Measurements from ENCODE around the gene SACM1L.

Gene SACM1L

GRCh38 chr3:45688882-45689786 is at the start of gene SACM1L (continued):
- TF ChIP-seq, protein P1, sequence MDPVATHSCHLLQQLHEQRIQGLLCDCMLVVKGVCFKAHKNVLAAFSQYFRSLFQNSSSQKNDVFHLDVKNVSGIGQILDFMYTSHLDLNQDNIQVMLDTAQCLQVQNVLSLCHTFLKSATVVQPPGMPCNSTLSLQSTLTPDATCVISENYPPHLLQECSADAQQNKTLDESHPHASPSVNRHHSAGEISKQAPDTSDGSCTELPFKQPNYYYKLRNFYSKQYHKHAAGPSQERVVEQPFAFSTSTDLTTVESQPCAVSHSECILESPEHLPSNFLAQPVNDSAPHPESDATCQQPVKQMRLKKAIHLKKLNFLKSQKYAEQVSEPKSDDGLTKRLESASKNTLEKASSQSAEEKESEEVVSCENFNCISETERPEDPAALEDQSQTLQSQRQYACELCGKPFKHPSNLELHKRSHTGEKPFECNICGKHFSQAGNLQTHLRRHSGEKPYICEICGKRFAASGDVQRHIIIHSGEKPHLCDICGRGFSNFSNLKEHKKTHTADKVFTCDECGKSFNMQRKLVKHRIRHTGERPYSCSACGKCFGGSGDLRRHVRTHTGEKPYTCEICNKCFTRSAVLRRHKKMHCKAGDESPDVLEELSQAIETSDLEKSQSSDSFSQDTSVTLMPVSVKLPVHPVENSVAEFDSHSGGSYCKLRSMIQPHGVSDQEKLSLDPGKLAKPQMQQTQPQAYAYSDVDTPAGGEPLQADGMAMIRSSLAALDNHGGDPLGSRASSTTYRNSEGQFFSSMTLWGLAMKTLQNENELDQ (tag by site-specific recombination; IDR thresholded peaks at IDR 0.05; ENCODE audit: low read depth), result no peak
- TF ChIP-seq, protein P2, sequence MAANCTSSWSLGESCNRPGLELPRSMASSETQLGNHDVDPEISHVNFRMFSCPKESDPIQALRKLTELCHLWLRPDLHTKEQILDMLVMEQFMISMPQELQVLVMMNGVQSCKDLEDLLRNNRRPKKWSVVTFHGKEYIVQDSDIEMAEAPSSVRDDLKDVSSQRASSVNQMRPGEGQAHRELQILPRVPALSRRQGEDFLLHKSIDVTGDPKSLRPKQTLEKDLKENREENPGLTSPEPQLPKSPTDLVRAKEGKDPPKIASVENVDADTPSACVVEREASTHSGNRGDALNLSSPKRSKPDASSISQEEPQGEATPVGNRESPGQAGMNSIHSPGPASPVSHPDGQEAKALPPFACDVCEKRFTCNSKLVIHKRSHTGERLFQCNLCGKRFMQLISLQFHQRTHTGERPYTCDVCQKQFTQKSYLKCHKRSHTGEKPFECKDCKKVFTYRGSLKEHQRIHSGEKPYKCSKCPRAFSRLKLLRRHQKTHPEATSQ (tag by site-specific recombination; IDR thresholded peaks at IDR 0.05), result no peak
- no peak for TF ChIP-seq SCRT2 (tag by site-specific recombination; IDR thresholded peaks at IDR 0.05)
- TF ChIP-seq, protein P3, sequence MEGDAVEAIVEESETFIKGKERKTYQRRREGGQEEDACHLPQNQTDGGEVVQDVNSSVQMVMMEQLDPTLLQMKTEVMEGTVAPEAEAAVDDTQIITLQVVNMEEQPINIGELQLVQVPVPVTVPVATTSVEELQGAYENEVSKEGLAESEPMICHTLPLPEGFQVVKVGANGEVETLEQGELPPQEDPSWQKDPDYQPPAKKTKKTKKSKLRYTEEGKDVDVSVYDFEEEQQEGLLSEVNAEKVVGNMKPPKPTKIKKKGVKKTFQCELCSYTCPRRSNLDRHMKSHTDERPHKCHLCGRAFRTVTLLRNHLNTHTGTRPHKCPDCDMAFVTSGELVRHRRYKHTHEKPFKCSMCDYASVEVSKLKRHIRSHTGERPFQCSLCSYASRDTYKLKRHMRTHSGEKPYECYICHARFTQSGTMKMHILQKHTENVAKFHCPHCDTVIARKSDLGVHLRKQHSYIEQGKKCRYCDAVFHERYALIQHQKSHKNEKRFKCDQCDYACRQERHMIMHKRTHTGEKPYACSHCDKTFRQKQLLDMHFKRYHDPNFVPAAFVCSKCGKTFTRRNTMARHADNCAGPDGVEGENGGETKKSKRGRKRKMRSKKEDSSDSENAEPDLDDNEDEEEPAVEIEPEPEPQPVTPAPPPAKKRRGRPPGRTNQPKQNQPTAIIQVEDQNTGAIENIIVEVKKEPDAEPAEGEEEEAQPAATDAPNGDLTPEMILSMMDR (tag by site-specific recombination; IDR thresholded peaks at IDR 0.05), result no peak
- TF ChIP-seq ZNF146 (tag by site-specific recombination; IDR thresholded peaks at IDR 0.05), result peak; percentile 33; the same call in 1 of the 2 replicates
- 0 out of 2 replicates have a peak, but pooled peaks have one; percentile 49 for TF ChIP-seq ZNF843 (tag by site-specific recombination; IDR thresholded peaks at IDR 0.05)
- 0 out of 2 replicates have a peak, but pooled peaks have one; percentile 49 for TF ChIP-seq ZSCAN30 (tag by site-specific recombination; IDR thresholded peaks at IDR 0.05)
- TF ChIP-seq IKZF3 (tag by site-specific recombination; IDR thresholded peaks at IDR 0.05), result peak; percentile 84
- TF ChIP-seq, protein P4, sequence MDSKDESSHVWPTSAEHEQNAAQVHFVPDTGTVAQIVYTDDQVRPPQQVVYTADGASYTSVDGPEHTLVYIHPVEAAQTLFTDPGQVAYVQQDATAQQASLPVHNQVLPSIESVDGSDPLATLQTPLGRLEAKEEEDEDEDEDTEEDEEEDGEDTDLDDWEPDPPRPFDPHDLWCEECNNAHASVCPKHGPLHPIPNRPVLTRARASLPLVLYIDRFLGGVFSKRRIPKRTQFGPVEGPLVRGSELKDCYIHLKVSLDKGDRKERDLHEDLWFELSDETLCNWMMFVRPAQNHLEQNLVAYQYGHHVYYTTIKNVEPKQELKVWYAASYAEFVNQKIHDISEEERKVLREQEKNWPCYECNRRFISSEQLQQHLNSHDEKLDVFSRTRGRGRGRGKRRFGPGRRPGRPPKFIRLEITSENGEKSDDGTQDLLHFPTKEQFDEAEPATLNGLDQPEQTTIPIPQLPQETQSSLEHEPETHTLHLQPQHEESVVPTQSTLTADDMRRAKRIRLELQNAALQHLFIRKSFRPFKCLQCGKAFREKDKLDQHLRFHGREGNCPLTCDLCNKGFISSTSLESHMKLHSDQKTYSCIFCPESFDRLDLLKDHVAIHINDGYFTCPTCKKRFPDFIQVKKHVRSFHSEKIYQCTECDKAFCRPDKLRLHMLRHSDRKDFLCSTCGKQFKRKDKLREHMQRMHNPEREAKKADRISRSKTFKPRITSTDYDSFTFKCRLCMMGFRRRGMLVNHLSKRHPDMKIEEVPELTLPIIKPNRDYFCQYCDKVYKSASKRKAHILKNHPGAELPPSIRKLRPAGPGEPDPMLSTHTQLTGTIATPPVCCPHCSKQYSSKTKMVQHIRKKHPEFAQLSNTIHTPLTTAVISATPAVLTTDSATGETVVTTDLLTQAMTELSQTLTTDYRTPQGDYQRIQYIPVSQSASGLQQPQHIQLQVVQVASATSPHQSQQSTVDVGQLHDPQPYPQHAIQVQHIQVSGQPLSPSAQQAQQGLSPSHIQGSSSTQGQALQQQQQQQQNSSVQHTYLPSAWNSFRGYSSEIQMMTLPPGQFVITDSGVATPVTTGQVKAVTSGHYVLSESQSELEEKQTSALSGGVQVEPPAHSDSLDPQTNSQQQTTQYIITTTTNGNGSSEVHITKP (tag by site-specific recombination; IDR thresholded peaks at IDR 0.05), result no peak
- TF ChIP-seq ZNF624 (tag by site-specific recombination; IDR thresholded peaks at IDR 0.05), result no peak
- TF ChIP-seq FEZF1 (tag by site-specific recombination; IDR thresholded peaks at IDR 0.05), result peak; percentile 68
- TF ChIP-seq ZNF138 (tag by site-specific recombination; IDR thresholded peaks at IDR 0.05; ENCODE audit: borderline replicate concordance), result no peak
- TF ChIP-seq BCL11A (tag by site-specific recombination; IDR thresholded peaks at IDR 0.05; ENCODE audit: low read depth), result no peak
- TF ChIP-seq, protein P5, sequence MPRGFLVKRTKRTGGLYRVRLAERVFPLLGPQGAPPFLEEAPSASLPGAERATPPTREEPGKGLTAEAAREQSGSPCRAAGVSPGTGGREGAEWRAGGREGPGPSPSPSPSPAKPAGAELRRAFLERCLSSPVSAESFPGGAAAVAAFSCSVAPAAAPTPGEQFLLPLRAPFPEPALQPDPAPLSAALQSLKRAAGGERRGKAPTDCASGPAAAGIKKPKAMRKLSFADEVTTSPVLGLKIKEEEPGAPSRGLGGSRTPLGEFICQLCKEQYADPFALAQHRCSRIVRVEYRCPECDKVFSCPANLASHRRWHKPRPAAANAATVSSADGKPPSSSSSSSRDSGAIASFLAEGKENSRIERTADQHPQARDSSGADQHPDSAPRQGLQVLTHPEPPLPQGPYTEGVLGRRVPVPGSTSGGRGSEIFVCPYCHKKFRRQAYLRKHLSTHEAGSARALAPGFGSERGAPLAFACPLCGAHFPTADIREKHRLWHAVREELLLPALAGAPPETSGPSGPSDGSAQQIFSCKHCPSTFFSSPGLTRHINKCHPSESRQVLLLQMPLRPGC (tag by site-specific recombination; IDR thresholded peaks at IDR 0.05), result 0 out of 2 replicates have a peak, but pooled peaks have one; percentile 26
- no peak for TF ChIP-seq ZNF48 (tag by site-specific recombination; IDR thresholded peaks at IDR 0.05)
- no peak for TF ChIP-seq OSR2 (tag by site-specific recombination; IDR thresholded peaks at IDR 0.05)
- TF ChIP-seq ZNF248 (tag by site-specific recombination; IDR thresholded peaks at IDR 0.05), result no peak
- TF ChIP-seq ZNF292 (tag by site-specific recombination; IDR thresholded peaks at IDR 0.05; ENCODE audit: borderline replicate concordance, low read depth), result no peak
- peak; percentile 74 for TF ChIP-seq YY1 (tag by site-specific recombination; IDR thresholded peaks at IDR 0.05)
- no peak for TF ChIP-seq SETDB1 (IDR thresholded peaks at IDR 0.05; ENCODE audit: insufficient read length, low read length)
- TF ChIP-seq ZNF121 (tag by site-specific recombination; IDR thresholded peaks at IDR 0.05), result 0 out of 2 replicates have a peak, but pooled peaks have one; percentile 39
- no peak for TF ChIP-seq ZNF621 (tag by site-specific recombination; IDR thresholded peaks at IDR 0.05)
- peak; percentile 16; the same call in 1 of the 2 replicates for TF ChIP-seq ZNF394 (tag by site-specific recombination; IDR thresholded peaks at IDR 0.05; ENCODE audit: borderline replicate concordance)
- TF ChIP-seq, protein P6, sequence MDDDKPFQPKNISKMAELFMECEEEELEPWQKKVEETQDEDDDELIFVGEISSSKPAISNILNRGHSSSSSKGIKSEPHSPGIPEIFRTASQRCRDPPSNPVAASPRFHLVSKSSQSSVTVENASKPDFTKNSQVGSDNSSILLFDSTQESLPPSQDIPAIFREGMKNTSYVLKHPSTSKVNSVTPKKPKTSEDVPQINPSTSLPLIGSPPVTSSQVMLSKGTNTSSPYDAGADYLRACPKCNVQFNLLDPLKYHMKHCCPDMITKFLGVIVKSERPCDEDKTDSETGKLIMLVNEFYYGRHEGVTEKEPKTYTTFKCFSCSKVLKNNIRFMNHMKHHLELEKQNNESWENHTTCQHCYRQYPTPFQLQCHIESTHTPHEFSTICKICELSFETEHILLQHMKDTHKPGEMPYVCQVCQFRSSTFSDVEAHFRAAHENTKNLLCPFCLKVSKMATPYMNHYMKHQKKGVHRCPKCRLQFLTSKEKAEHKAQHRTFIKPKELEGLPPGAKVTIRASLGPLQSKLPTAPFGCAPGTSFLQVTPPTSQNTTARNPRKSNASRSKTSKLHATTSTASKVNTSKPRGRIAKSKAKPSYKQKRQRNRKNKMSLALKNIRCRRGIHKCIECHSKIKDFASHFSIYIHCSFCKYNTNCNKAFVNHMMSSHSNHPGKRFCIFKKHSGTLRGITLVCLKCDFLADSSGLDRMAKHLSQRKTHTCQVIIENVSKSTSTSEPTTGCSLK (tag by site-specific recombination; IDR thresholded peaks at IDR 0.05), result no peak
- no peak for TF ChIP-seq ZNF114 (tag by site-specific recombination; IDR thresholded peaks at IDR 0.05)
- no peak for TF ChIP-seq RBAK (tag by site-specific recombination; IDR thresholded peaks at IDR 0.05)

All from HEK293 (cell line).